SK-N-SH (cell line): Measurements from ENCODE around the gene CAPS.

Experiments
- CHD2 ChIP-seq: fragments of 150-350 bp; IDR thresholded peaks from 2 replicates; pipeline ENCODE4 v1.6.1; 2018; ENCODE audit warnings: low read length; ENCODE audit not compliant: partially characterized antibody
- USF1 ChIP-seq: IDR thresholded peaks from 2 replicates; pipeline ENCODE4 v1.4.0; 2012; ENCODE audit warnings: low read depth, borderline replicate concordance
- USF2 ChIP-seq: fragments of 150-350 bp; IDR thresholded peaks from 2 replicates; pipeline ENCODE4 v1.6.1; 2017; ENCODE audit warnings: antibody characterized with exemption, low read length, low read depth, borderline replicate concordance
- YY1 ChIP-seq: IDR thresholded peaks from 2 replicates; pipeline ENCODE4 v1.4.0; 2012; ENCODE audit warnings: low read depth, mild to moderate bottlenecking

- TF ChIP-seq CHD2 (no peak), USF1 (no peak), YY1 (no peak), USF2 (no peak)
Measured at GRCh38 chr19:5881543-5882299, 32.3 kb upstream of the CAPS start.
